Left ventricle myocardium inferior (tissue), 1 donor: ENCODE results near the gene EME2. TPM values are rescaled to one million over a fixed set of nuclear protein-coding genes. Genes with fewer than 3 reads are reported as not detected.

Experiments
- DNase-seq: peaks from one replicate; pipeline ENCODE4 v3.0.0-alpha.2; 2020
- H3K27ac ChIP-seq: fragments of 200-600 bp; replicated peaks from 2 replicates; pipeline ENCODE4 v1.8.0; 2021
- H3K27me3 ChIP-seq: fragments of 200-600 bp; 2 replicates; pipeline ENCODE4 v1.8.0; 2021; ENCODE audit warnings: low read depth
- H3K36me3 ChIP-seq: fragments of 200-600 bp; 2 replicates; pipeline ENCODE4 v1.8.0; 2021
- H3K4me1 ChIP-seq: fragments of 200-600 bp; 2 replicates; pipeline ENCODE4 v1.8.0; 2021
- H3K4me3 ChIP-seq: fragments of 200-600 bp; 2 replicates; pipeline ENCODE4 v1.8.0; 2021; ENCODE audit warnings: mild to moderate bottlenecking, moderate library complexity
- H3K9me3 ChIP-seq: fragments of 200-600 bp; replicated peaks from 2 replicates; pipeline ENCODE4 v1.8.0; 2021
- CTCF ChIP-seq: fragments of 200-600 bp; IDR thresholded peaks from 2 replicates; pipeline ENCODE4 v1.8.0; 2021; ENCODE audit warnings: antibody characterized with exemption, mild to moderate bottlenecking, borderline replicate concordance
- intact Hi-C: fragments of 100-400 bp; cut with micrococcal nuclease; formaldehyde crosslinking; loops from one replicate; pipeline ENCODE4 v1.11.0; 2022
- total RNA-seq: library from RNA; stranded (reverse); fragmentation: NEBNext Ultra II Directional; extraction: Animal tissue kit (Norgen Biotek cat#: 25700); gene quantifications from one replicate; pipeline ENCODE4 v1.2.1, GENCODE V29; 2021
- donor health status: DM: no; HTN: yes; CAD: no; lungs with severe emphysema.

Gene EME2
- total RNA-seq, 1 donor from 2014 or later: 7.4 TPM

GRCh38 chr16:1754204-1754603 lies 18.4 kb upstream of the EME2 start:
- Histone ChIP-seq H3K27me3 (no peaks in the 10 kb centered on the region), H3K9me3 (no peaks in the 10 kb centered on the region), H3K36me3 (peaks cover 87% of the 10 kb centered on the region), H3K27ac (no peak overlapping the region), H3K4me1 (no peaks in the 10 kb centered on the region), H3K4me3 (no peak overlapping the region)
- no peak for DNase-seq
- TF ChIP-seq CTCF: no peak
- intact Hi-C loops: no loop called here

- Histone ChIP-seq H3K27me3 (no peaks in the 10 kb centered on the region), H3K4me1 (no peaks in the 10 kb centered on the region), H3K36me3 (peaks cover 83% of the 10 kb centered on the region)
Measured at GRCh38 chr16:1757714-1758461, 14.7 kb upstream of the EME2 start.

GRCh38 chr16:1758923-1759322 lies 13.7 kb upstream of the EME2 start:
- no peak for DNase-seq
- Histone ChIP-seq H3K27me3 (no peaks in the 10 kb centered on the region), H3K36me3 (peaks cover 81% of the 10 kb centered on the region), H3K4me1 (no peaks in the 10 kb centered on the region), H3K4me3 (no peak overlapping the region), H3K27ac (no peak overlapping the region), H3K9me3 (no peaks in the 10 kb centered on the region)
- intact Hi-C loops: no loop called here
- TF ChIP-seq CTCF: no peak

More at GRCh38 chr16:1757714-1758461, 14.7 kb upstream of the EME2 start:
- no peak for DNase-seq
- H3K4me3 ChIP-seq: no peak overlapping the region
- intact Hi-C loops: no loop called here
- H3K9me3 ChIP-seq: no peaks in the 10 kb centered on the region
- TF ChIP-seq CTCF: no peak
- no peak overlapping the region for H3K27ac ChIP-seq

GRCh38 chr16:1759511-1759910 lies 13.1 kb upstream of the EME2 start:
- H3K36me3 ChIP-seq: peaks cover 79% of the 10 kb centered on the region
- no peaks in the 10 kb centered on the region for H3K27me3 ChIP-seq
- intact Hi-C loops: no loop called here
- H3K4me3 ChIP-seq: no peak overlapping the region
- H3K27ac ChIP-seq: no peak overlapping the region
- no peak for TF ChIP-seq CTCF
- no peaks in the 10 kb centered on the region for H3K4me1 ChIP-seq
- no peaks in the 10 kb centered on the region for H3K9me3 ChIP-seq
- DNase-seq: no peak

GRCh38 chr16:1760911-1761310 lies 11.7 kb upstream of the EME2 start:
- DNase-seq: no peak
- H3K4me3 ChIP-seq: no peak overlapping the region
- intact Hi-C loops: no loop called here

More at GRCh38 chr16:1760911-1761310, 11.7 kb upstream of the EME2 start:
- no peak for TF ChIP-seq CTCF
- H3K36me3 ChIP-seq: peaks cover 81% of the 10 kb centered on the region
- H3K9me3 ChIP-seq: no peaks in the 10 kb centered on the region
- H3K27ac ChIP-seq: no peak overlapping the region
- no peaks in the 10 kb centered on the region for H3K4me1 ChIP-seq
- H3K27me3 ChIP-seq: no peaks in the 10 kb centered on the region
